Activated CD8-positive, alpha-beta T cell treated with anti-CD3 and anti-CD28 coated beads for 36 hours (primary cell): ENCODE measurements around the gene PWWP2B. TPM values are rescaled to one million over a fixed set of nuclear protein-coding genes. Genes with fewer than 3 reads are reported as not detected.

Experiments
- ATAC-seq: fragments of 200-7000 bp; cut with Tn5 transposase; one replicate; pipeline ENCODE4 v1.10.0; 2021; ENCODE audit warnings: mild to moderate bottlenecking, moderate library complexity
- CTCF ChIA-PET: fragments of 350-600 bp; sonication (Branson Sonifier 250); formaldehyde crosslinking; loops from one replicate; lab custom pipeline; 2021; ENCODE audit warnings: antibody characterized with exemption; lab: Charles Lee
- POLR2A ChIA-PET: fragments of 350-600 bp; sonication (Branson Sonifier 250); formaldehyde crosslinking; loops from one replicate; lab custom pipeline; 2021; ENCODE audit warnings: antibody characterized with exemption; lab: Charles Lee
- DNase-seq: peaks from one replicate; pipeline ENCODE4 v3.0.0-alpha.2; 2020
- H3K27ac Mint-ChIP-seq: one replicate; pipeline ENCODE4 v1.8.0; 2021; ENCODE audit warnings: mild to moderate bottlenecking, mixed read lengths
- H3K27me3 Mint-ChIP-seq: one replicate; pipeline ENCODE4 v1.8.0; 2021; ENCODE audit warnings: mixed read lengths
- H3K36me3 Mint-ChIP-seq: one replicate; pipeline ENCODE4 v1.8.0; 2021; ENCODE audit warnings: low read depth, mixed read lengths
- H3K4me1 Mint-ChIP-seq: one replicate; pipeline ENCODE4 v1.8.0; 2021; ENCODE audit warnings: low read depth, mixed read lengths
- H3K4me3 Mint-ChIP-seq: one replicate; pipeline ENCODE4 v1.8.0; 2021; ENCODE audit warnings: mild to moderate bottlenecking, moderate library complexity, mixed read lengths
- H3K9me3 Mint-ChIP-seq: one replicate; pipeline ENCODE4 v1.8.0; 2021; ENCODE audit warnings: mixed read lengths
- CTCF ChIP-seq: fragments of 200-600 bp; IDR thresholded peaks from one replicate; pipeline ENCODE4 v1.8.0; 2022; ENCODE audit warnings: antibody characterized with exemption, mild to moderate bottlenecking
- intact Hi-C: fragments of 100-400 bp; cut with micrococcal nuclease; formaldehyde crosslinking; loops from one replicate; pipeline ENCODE4 v1.10.0; 2022
- total RNA-seq, 2 experiments: library from RNA; stranded (reverse); gene quantifications; one replicate each; pipeline ENCODE4 v1.2.3, GENCODE V29; 2021

PWWP2B gene
- total RNA-seq, 2 experiments from 2014 or later = 6.0 to 6.6 TPM

GRCh38 chr10:132407846-132408278 lies 10.9 kb downstream of the PWWP2B start:
- intact Hi-C loops = no loop called here
- DNase-seq = no peak
- peaks cover 4% of the 10 kb centered on the region for H3K36me3 Mint-ChIP-seq
- no peak for TF ChIP-seq CTCF
- no peaks in the 10 kb centered on the region for H3K27me3 Mint-ChIP-seq
- peak; percentile 45 for ATAC-seq
- ChIA-PET CTCF (no interaction called here), POLR2A (interaction anchor here (0.9 kb wide), 1 partner anchor 34 kb away, joined by 3 read pairs; no protein-coding TSS in a partner anchor)
- H3K9me3 Mint-ChIP-seq = no peaks in the 10 kb centered on the region
- peak overlapping the region; percentile 63 for H3K27ac Mint-ChIP-seq
- peaks cover 6% of the 10 kb centered on the region for H3K4me1 Mint-ChIP-seq
- peak overlapping the region; percentile 26 for H3K4me3 Mint-ChIP-seq

- Mint-ChIP-seq H3K9me3 (no peaks in the 10 kb centered on the region), H3K4me1 (peaks cover 6% of the 10 kb centered on the region), H3K4me3 (peak overlapping the region; percentile 26), H3K27ac (peak overlapping the region; percentile 63), H3K27me3 (no peaks in the 10 kb centered on the region), H3K36me3 (peaks cover 4% of the 10 kb centered on the region)
- intact Hi-C loops = no loop called here
- ATAC-seq (peak; percentile 58), DNase-seq (peak; percentile 45)
- TF ChIP-seq CTCF = no peak
- ChIA-PET CTCF (interaction anchor here (0.7 kb wide), 1 partner anchor 11 kb away, joined by 3 read pairs; the partner anchor contains the start of gene PWWP2B), POLR2A (interaction anchor here (0.9 kb wide), 1 partner anchor 33 kb away, joined by 3 read pairs; no protein-coding TSS in a partner anchor)
Measured at GRCh38 chr10:132408367-132408781, 11.4 kb downstream of the PWWP2B start.

- CTCF ChIA-PET = interaction anchor here (0.7 to 1.7 kb wide), 3 partner anchors 12 to 34 kb away, joined by 3 to 5 read pairs (median 3); partner anchors contain the start of gene PWWP2B
- no peak overlapping the region for H3K27ac Mint-ChIP-seq
- intact Hi-C loops = no loop called here
- TF ChIP-seq CTCF = no peak
- H3K36me3 Mint-ChIP-seq = peaks cover 4% of the 10 kb centered on the region
- no peaks in the 10 kb centered on the region for H3K27me3 Mint-ChIP-seq
- H3K4me1 Mint-ChIP-seq = peaks cover 6% of the 10 kb centered on the region
- POLR2A ChIA-PET = interaction anchor here (0.9 to 3.0 kb wide), 4 partner anchors 13 to 209 kb away, joined by 3 to 14 read pairs (median 4); no protein-coding TSS in a partner anchor
- no peak for ATAC-seq
- no peak overlapping the region for H3K4me3 Mint-ChIP-seq
- H3K9me3 Mint-ChIP-seq = no peaks in the 10 kb centered on the region
- no peak for DNase-seq
Measured at GRCh38 chr10:132408823-132409666, 12.0 kb downstream of the PWWP2B start.

GRCh38 chr10:132409667-132410028 lies 12.6 kb downstream of the PWWP2B start:
- Mint-ChIP-seq H3K27ac (no peak overlapping the region), H3K4me3 (no peak overlapping the region), H3K36me3 (peaks cover 4% of the 10 kb centered on the region), H3K4me1 (peaks cover 6% of the 10 kb centered on the region), H3K9me3 (no peaks in the 10 kb centered on the region), H3K27me3 (no peaks in the 10 kb centered on the region)
- ChIA-PET CTCF (interaction anchor here (1.7 kb wide), 1 partner anchor 33 kb away, joined by 5 read pairs; no protein-coding TSS in a partner anchor), POLR2A (interaction anchor here (1.0 to 3.0 kb wide), 3 partner anchors 13 to 209 kb away, joined by 3 to 14 read pairs (median 4); no protein-coding TSS in a partner anchor)
- no peak for DNase-seq
- ATAC-seq = no peak
- TF ChIP-seq CTCF = no peak
- intact Hi-C loops = no loop called here
